GM18508 (cell line): ENCODE measurements around the gene UTS2R.

Experiments used
- ATAC-seq: cut with Tn5 transposase; IDR thresholded peaks from one replicate; pipeline ENCODE4 v1.9.1; 2021; ENCODE audit warnings: moderate number of reproducible peaks; ENCODE audit not compliant: insufficient read depth, unreplicated experiment

UTS2R gene

GRCh38 chr17:82386881-82387704, 15.5 kb downstream of the UTS2R start:
- no peak for ATAC-seq

- no peak for ATAC-seq
These were observed 16.1 kb downstream of the UTS2R start for GRCh38 chr17:82387705-82388106.

- ATAC-seq = no peak
These were observed 16.8 kb downstream of the UTS2R start for GRCh38 chr17:82388223-82388921.

DNA sequence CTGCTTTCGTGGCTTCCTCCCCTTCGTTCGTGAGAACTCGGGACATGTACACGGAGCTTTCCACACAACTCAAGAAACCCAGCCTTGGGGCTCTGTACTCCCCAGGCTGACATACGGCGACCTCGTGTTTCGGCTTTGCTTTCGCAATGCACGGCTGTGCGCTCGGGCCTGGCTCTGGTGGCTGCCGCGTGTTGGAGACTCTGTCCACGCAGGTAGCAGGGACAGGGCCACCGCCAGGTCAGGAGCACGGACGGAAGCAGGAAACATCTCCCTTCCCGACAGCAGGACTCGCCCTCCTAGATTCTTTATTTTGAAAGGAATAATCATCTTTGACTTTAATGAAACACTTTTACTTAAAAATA, 17.3 kb downstream of the UTS2R start:
- ATAC-seq = no peak

DNA sequence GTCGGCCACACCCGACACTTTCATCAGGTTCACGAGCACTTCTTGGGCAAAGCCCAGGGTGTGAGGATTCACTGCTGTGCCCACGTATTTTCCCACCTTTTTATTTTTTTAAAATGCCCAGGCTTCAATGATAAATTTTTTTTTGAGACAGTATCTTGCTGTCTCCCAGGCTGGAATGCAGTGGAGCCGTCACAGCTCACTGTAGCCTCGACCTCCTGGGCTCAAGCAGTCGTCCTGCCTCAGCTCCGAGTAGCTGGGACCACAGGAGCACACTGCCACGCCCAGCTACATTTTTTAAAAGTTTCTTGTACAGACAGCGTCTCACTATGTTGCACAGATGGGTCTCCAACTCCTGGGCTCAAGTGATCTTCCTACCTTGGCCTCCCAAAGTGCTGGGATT, 17.8 kb downstream of the UTS2R start:
- ATAC-seq = no peak

- ATAC-seq = no peak
These were observed 18.7 kb downstream of the UTS2R start for GRCh38 chr17:82390015-82390859.

DNA sequence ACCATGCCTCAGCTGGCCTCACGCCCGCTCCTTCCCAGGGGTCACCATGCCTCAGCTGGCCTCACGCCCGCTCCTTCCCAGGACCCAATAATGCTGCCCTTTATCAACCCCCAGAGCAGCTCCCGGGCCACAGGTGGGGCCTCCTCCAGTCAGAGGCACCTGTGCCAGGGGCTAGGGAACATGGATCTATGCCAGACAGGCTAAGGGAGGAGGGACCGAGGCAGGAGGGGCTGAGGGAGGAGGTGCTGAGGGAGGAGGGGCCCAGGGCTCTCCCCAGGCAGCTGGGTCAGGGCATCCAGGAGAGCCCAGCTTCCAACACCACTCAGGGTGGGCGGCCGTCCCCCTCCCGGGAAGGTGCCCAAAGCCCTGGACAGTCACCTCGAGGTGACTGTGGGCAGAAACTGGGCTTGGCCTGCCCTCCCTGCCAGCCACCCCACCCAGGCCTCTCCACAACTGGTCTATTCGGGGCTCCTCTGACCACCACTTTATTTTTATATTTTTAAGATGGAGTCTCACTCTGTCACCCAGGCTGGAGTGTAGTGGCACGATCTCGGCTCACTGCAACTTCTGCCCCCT, 19.4 kb downstream of the UTS2R start:
- no peak for ATAC-seq

- no peak for ATAC-seq
These were observed 20.0 kb downstream of the UTS2R start for GRCh38 chr17:82391496-82392066.

- ATAC-seq = no peak
These were observed 20.8 kb downstream of the UTS2R start for GRCh38 chr17:82392209-82392920.

- ATAC-seq = no peak
These were observed 21.4 kb downstream of the UTS2R start for GRCh38 chr17:82392941-82393340.

DNA sequence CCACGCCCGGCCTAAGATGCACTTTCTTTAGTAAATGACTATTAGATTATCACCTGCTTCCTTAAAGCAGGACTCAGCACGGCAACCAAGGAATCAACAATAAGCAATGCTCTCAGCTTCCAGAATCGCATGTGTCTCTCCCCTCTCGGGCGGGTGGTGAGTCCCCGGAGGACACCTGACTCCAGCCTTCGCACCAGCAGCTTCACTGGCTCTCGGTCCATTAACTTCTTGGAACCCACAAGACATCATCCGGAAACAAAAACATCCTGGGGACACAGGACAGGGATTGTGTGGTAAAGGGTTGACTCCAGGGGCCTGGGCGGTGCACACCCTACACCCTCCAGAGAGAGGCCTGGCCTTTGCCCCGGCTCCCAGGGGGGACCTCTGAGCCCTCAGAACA, 22.7 kb downstream of the UTS2R start:
- ATAC-seq = no peak

DNA sequence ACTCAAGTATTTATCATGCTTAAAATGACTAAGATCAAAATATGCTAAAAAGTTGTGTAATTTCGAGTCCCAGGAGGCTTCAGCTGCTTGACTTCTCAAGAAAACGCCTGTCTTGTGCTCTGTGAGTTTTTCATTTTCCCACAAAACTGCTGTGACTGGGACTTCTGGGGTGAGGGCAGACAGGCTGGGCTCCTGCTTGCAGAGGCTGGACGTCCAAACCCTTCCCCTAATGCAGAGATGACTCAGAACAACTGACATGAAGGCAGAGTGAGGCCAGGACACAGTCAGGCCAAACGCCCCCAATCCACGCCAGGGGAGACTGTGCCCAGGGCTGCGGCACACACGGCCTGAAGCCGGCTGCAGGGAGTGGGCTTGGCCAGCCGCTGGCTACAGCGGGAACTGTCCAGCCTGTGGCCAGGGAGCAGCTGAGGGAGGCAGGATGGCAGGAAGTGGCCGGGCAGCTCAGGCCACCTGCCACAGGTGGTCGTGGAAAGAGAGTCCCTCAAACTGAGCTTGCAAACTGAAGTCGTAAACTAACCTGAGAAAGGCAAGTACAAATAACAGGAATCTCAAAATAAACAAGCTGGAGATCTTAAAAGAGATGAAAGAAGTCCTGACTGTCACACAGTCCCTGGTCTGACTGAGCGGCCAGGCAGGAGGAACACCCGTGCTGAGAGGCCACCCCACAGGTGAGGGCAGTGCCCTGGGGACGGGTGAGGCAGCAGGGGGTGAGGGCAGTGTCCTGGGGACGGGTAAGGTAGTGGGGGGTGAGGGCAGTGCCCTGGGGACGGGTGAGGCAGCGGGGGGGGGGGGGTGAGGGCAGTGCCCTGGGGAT, 25.3 kb downstream of the UTS2R start:
- ATAC-seq = no peak

DNA sequence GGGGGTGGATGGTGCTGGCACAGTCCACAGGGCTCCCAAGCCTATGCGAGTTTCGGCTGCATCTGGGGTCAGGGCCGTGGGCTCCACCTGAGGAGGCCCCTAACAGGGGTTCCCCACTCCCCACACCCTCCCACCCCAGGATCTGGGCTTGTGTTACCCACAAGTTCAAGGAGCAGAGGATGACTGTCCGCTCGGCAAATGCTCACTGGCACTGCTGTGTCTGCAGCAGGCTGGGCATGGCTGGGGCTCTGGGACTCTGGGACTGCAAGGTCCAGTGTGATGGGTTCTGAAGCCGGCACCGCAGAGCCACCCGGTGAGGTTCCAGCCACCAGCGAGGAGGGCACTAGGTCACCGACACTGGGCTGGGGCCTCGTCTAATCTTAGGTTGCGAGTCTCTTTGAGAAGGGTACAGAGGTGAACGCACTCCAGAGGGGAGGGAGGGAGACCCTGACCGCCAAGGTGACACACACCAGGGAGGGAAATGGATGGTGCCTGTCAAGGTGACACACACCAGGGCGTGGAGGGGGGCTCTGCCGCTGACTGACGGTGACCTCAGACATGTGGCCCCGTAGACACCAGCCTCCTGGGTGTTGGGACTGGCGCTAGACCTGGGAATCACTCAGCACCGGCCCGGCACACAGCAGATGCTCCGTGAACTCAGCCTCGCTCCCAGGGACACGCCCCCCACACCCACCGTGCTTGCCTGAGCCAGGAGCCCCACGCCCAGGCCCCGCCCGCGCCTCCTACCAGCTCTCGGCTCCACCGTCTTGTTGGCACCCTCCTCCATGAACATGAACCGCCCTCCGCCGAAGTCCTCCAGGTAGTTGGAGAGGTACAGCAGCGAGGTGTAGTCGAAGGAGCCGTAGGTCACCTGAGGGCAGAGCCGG, 26.1 kb downstream of the UTS2R start:
- no peak for ATAC-seq

DNA sequence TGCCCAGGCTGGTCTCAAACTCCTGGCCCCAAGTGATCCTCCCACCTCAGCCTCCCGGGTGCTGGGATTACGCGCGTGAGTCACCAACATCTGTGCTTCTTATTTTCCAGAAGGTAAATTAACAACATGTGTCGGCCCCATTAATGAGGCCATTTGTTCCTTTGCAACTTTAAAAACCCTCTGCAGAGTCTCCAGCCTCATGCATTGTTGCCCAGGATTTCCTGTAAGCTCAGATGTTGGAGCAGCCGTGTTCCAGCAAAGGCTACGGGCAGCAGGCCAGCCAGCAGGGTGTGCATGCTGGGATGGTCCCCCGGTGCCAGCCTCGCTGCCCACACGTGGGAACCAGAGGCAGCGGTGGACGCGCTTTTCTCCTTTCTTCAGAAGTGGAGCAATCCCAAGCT, 27.5 kb downstream of the UTS2R start:
- no peak for ATAC-seq

DNA sequence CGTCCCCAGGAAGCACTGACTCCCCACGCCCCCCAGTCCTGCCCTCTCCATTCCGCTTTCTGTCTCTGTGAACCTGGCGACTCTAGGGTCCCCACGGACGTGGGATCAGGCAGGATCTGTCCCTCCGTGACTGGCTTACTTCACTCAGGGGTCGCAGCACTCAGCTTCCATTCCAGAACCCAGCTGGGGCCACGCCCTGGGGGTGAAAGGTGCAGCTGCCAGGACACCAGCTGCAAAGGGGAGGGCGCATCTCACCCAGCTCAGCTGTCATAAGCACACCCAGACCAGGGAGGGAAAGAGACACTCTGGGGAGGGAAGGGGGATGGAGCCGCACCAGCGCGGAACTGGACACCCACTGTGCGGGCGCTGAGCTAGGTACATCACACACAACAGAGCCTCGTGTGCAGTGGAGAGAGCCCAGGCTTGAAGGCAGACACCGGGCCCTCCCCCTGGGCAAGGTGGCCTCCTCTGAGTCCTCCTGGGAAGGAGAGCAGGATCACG, 28.1 kb downstream of the UTS2R start:
- ATAC-seq = no peak

DNA sequence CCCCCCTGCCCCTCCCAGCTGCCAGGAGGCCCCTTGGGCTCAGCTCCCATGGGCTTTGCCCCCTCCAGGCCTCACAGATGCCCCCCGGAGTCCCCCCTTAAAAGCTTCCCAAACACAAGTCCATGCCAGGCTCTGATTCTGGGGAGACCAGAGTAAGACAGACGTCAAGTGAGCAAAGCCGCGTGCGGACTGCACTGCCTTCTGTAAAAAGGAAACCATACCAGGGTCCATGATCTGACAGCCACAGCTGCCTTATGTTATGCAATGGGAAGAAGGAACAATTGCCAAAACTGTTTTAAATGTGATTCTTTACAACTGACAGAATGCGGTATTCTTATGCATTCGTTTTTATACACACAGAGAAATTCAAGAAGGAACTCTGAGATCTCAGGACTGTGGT, 28.6 kb downstream of the UTS2R start:
- no peak for ATAC-seq

GRCh38 chr17:82400830-82401229, 29.3 kb downstream of the UTS2R start:
- ATAC-seq = no peak

- ATAC-seq = peak; percentile 58
These were observed 31.3 kb downstream of the UTS2R start for GRCh38 chr17:82402865-82403264.
